Erythroblast (primary cell): ENCODE measurements around the gene RPGR.

Experiments used
- GATA1 ChIP-seq: IDR thresholded peaks from 2 replicates; pipeline ENCODE4 v1.6.1; 2011; ENCODE audit warnings: low read depth, mild to moderate bottlenecking, control low read depth, low read length, moderate library complexity
- POLR2A ChIP-seq: IDR thresholded peaks from 2 replicates; pipeline ENCODE4 v1.6.1; 2011; ENCODE audit warnings: mild to moderate bottlenecking, low read length

DNA sequence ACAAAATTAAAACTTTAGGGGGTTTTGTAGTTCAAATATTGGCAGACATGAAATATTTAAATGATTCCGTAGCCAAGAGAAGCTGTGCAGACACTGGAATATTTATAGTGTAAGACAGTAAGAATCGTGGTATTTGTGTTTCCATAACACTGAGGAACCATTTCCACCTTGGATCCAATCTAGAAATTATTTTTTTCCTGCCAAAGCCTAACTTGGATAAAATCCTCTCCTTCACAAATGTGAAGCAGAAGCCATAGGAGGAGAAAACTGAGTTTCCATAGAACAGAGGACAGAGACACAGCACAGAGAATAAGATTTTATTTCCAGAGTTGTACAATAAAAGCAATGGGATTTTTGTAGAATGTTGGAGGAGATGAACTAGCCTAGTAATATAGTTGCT is 86.8 kb downstream of the RPGR start:
- TF ChIP-seq POLR2A (no peak), GATA1 (no peak)
